ENCODE data around the gene FRMPD4. TPM values are rescaled to one million over a fixed set of nuclear protein-coding genes. Genes with fewer than 3 reads are reported as not detected.

FRMPD4 gene
- total RNA-seq, 4 donors from 2014 or later, result under 0.01 to 0.39 (median 0.30) TPM; not detected in 1

- no peaks in the 10 kb centered on the region for H3K27me3 ChIP-seq
- TF ChIP-seq CTCF (IDR thresholded peaks at IDR 0.05) (no peak), EP300 (IDR thresholded peaks at IDR 0.05) (no peak), POLR2A (IDR thresholded peaks at IDR 0.05) (no peak)
- no peak overlapping the region for H3K4me3 ChIP-seq
- WGBS, 2 donors, result 65 to 91% methylated on average over 4 of the region's 4 CpGs
- H3K36me3 ChIP-seq, result no peaks in the 10 kb centered on the region
- no peaks in the 10 kb centered on the region for H3K4me1 ChIP-seq
- DNase-seq (ENCODE audit: low spot score in 2 of 2), result no peak
- H3K27ac ChIP-seq, result no peak overlapping the region
- no peaks in the 10 kb centered on the region for H3K9me3 ChIP-seq
These were observed 573.3 kb downstream of the FRMPD4 start for GRCh38 chrX:12711435-12712040.

GRCh38 chrX:12716574-12716973 lies 578.3 kb downstream of the FRMPD4 start:
- no peak overlapping the region for H3K4me3 ChIP-seq
- no peak for TF ChIP-seq POLR2A (IDR thresholded peaks at IDR 0.05)
- no peak for TF ChIP-seq EP300 (IDR thresholded peaks at IDR 0.05)
- TF ChIP-seq CTCF (IDR thresholded peaks at IDR 0.05), result no peak
- no peaks in the 10 kb centered on the region for H3K36me3 ChIP-seq
- H3K9me3 ChIP-seq, result no peaks in the 10 kb centered on the region
- WGBS, 2 donors, result 92 to 93% methylated on average over 15 of the region's 15 CpGs
- H3K4me1 ChIP-seq, result no peaks in the 10 kb centered on the region
- H3K27ac ChIP-seq, result no peak overlapping the region
- DNase-seq (ENCODE audit: low spot score in 2 of 2), result no peak
- H3K27me3 ChIP-seq, result no peaks in the 10 kb centered on the region

GRCh38 chrX:12719837-12720236 lies 581.6 kb downstream of the FRMPD4 start:
- TF ChIP-seq POLR2A (IDR thresholded peaks at IDR 0.05) (no peak), CTCF (IDR thresholded peaks at IDR 0.05) (no peak), EP300 (IDR thresholded peaks at IDR 0.05) (no peak)
- Histone ChIP-seq H3K36me3 (no peaks in the 10 kb centered on the region), H3K4me3 (no peak overlapping the region), H3K9me3 (no peaks in the 10 kb centered on the region), H3K27me3 (no peaks in the 10 kb centered on the region), H3K27ac (no peak overlapping the region), H3K4me1 (no peaks in the 10 kb centered on the region)
- DNase-seq (ENCODE audit: low spot score in 2 of 2), result no peak

- TF ChIP-seq CTCF (IDR thresholded peaks at IDR 0.05) (no peak), POLR2A (IDR thresholded peaks at IDR 0.05) (no peak), EP300 (IDR thresholded peaks at IDR 0.05) (no peak)
- Histone ChIP-seq H3K4me3 (no peak overlapping the region), H3K36me3 (no peaks in the 10 kb centered on the region), H3K4me1 (no peaks in the 10 kb centered on the region), H3K27me3 (no peaks in the 10 kb centered on the region), H3K9me3 (no peaks in the 10 kb centered on the region), H3K27ac (no peak overlapping the region)
- WGBS, 2 donors, result 43 to 60% methylated on average over 5 to 8 of the region's 8 CpGs
- no peak for DNase-seq (ENCODE audit: low spot score in 2 of 2)
These were observed 582.8 kb downstream of the FRMPD4 start for GRCh38 chrX:12721042-12721441.

GRCh38 chrX:12722314-12722713 lies 584.0 kb downstream of the FRMPD4 start:
- H3K27ac ChIP-seq, result no peak overlapping the region
- H3K4me1 ChIP-seq, result no peaks in the 10 kb centered on the region
- no peaks in the 10 kb centered on the region for H3K36me3 ChIP-seq
- H3K9me3 ChIP-seq, result no peaks in the 10 kb centered on the region
- H3K4me3 ChIP-seq, result no peak overlapping the region
- TF ChIP-seq CTCF (IDR thresholded peaks at IDR 0.05), result no peak
- TF ChIP-seq EP300 (IDR thresholded peaks at IDR 0.05), result no peak
- no peak for TF ChIP-seq POLR2A (IDR thresholded peaks at IDR 0.05)
- WGBS, 2 donors, result 91 to 93% methylated on average over 1 of the region's 1 CpG
- H3K27me3 ChIP-seq, result no peaks in the 10 kb centered on the region
- no peak for DNase-seq (ENCODE audit: low spot score in 2 of 2)

All from tibial nerve (tissue), 4 donors.